GM12865 (cell line): Measurements from ENCODE around the gene RAB11FIP3.

Experiments used
- DNase-seq: peaks from one replicate; pipeline ENCODE4 v3.0.0; 2010; ENCODE audit warnings: low read depth
- H3K4me3 ChIP-seq: 2 replicates; pipeline ENCODE4 v1.5.1; 2011; ENCODE audit warnings: mild to moderate bottlenecking, low read depth, low read length, control low read depth
- TF ChIP-seq, protein P1 (sequence below): IDR thresholded peaks from 2 replicates; pipeline ENCODE4 v1.5.1; 2011; ENCODE audit warnings: low read length, control low read depth, low read depth, inconsistent platforms; ENCODE audit not compliant: insufficient read depth; ENCODE audit errors: missing control alignments

RAB11FIP3 gene

DNA sequence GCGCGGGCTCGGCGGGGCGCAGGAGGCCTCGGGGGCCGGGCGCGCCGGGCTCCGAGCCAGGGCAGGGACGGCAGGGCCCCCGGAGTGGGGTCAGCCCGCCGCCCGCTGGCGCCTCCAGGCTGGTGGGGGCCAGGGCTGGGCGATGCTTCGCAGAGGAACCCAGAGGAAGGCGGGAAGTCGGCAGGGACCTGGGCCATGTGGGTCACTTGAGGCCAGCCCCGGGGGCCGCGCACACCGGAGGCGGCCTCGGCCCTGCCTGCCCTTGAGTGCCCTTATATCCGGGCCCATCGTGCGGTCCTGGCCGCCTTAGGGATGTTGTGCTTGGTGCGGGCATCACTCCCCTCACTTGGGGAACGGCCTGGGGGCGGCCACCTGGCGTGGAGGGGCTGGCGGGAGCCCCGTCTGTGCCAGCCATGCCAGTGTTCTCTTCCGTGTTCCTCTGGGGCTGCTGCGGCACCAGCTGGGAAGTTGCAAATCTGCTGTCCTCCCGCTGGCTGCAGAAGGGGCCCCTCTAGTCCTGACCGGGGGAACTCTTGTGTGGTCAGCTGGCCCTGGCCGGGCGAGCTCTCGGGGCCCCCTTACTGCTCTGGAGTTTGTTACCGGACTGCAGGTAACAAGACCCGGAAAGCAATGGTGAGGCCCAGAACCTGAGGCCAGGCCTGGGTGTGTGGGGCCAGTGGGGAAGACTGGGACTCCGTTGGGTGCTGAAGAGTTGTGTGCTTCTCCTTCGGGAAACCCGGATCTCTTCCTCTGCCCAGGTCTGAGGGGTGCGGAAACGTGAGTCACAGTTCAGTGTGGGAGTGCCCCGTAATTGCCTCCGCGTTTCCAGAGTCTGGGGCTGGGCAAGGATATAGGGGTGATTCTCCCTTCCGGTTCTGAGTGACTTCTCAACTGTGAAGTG is 102.9 kb downstream of the RAB11FIP3 start:
- TF ChIP-seq, protein P1, sequence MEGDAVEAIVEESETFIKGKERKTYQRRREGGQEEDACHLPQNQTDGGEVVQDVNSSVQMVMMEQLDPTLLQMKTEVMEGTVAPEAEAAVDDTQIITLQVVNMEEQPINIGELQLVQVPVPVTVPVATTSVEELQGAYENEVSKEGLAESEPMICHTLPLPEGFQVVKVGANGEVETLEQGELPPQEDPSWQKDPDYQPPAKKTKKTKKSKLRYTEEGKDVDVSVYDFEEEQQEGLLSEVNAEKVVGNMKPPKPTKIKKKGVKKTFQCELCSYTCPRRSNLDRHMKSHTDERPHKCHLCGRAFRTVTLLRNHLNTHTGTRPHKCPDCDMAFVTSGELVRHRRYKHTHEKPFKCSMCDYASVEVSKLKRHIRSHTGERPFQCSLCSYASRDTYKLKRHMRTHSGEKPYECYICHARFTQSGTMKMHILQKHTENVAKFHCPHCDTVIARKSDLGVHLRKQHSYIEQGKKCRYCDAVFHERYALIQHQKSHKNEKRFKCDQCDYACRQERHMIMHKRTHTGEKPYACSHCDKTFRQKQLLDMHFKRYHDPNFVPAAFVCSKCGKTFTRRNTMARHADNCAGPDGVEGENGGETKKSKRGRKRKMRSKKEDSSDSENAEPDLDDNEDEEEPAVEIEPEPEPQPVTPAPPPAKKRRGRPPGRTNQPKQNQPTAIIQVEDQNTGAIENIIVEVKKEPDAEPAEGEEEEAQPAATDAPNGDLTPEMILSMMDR: no peak
- peak overlapping the region; percentile 94 for H3K4me3 ChIP-seq
- DNase-seq: peak; percentile 46

DNA sequence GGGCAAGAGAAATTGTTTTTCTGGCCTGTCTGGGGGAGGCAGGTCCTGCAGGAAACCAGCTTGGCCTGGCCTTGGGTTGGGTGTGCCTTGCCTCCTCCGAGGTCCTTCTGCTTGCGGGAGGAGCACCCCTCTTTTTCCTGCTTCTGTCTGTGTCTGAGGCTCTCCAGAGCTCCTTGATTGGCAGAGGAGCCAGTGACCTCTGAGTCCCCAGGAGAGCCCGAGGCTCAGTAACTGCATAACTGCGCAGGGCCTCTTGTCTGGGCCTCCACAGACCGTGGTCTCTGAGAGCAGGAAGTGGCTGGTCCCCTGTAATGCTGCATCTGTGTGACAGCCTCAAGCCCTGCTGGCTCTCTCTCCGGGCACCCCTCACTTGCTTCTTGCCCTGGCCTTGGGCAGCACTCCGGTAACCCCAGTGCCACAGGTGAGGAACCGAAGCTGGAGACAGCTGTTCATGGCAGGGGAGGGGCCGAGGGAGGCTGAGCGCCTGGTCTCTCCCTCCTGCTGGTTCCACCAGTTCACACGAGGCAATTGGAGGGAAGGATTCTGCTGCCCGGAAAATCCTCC is 103.6 kb downstream of the RAB11FIP3 start:
- DNase-seq: peak; percentile 54
- H3K4me3 ChIP-seq: peak overlapping the region; percentile 94
- TF ChIP-seq, protein P1: no peak

DNA sequence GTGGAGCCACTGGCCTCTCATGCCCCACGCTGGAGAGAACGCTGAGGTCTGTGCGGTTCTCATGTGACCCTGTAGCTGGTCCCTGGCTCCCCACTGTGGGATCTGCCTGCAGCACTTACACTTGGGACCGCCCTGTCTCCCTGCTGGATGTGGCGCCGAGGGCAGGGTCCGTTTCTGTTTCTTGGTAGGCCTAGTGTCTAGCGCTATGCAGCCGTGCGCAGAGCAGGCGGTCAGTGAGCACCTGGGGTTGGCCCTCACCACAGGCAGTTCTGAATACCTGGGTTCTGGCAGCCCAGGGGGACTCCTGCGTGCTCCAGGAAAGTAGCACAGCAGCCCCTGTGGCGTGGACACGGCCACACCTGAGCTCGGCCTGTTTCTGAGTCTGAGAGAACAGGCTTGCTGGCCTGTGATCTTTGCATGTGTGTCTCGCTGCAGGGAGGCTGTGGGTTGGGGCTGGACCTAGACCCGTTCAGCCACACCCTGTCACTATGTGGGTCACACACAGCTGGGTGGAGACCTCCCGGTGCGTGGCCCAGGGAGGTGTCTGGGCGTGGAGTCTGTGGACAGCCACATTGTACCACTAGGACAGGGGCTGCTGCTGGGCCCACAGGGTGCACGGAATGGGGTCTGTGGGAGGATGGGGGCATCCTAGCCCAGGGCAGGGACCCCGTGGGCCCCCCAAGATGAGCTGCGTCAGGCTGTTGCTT is 104.8 kb downstream of the RAB11FIP3 start:
- no peak overlapping the region for H3K4me3 ChIP-seq
- DNase-seq: no peak
- TF ChIP-seq, protein P1: no peak

DNA sequence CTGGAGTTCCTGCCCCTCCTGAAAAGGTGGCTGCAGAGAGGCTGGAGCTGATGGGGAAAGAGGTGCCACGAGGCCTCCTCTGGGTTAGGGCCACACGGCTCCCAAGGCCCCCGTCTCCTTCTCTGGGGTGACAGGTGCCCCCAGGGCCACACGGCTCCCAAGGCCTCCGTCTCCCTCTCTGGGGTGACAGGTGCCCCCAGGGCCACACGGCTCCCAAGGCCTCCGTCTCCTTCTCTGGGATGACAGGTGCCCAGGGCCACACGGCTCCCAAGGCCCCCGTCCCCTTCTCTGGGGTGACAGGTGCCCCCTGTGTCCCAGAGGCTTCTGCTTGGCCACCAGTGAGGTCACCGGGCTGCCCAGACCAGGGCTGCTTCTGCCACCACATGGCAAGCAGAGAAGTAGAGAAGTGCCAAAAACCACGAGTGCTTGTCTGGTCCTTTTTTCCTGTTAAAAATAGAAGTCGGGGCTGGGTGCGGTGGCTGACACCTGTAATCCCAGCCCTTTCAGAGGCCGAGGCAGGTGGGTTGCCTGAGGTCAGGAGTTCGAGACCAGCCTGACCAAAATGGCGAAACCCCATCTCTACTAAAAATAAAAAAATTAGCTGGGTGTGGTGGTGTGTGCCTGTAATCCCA is 106.2 kb downstream of the RAB11FIP3 start:
- DNase-seq: no peak
- TF ChIP-seq, protein P1: no peak
- H3K4me3 ChIP-seq: no peak overlapping the region

DNA sequence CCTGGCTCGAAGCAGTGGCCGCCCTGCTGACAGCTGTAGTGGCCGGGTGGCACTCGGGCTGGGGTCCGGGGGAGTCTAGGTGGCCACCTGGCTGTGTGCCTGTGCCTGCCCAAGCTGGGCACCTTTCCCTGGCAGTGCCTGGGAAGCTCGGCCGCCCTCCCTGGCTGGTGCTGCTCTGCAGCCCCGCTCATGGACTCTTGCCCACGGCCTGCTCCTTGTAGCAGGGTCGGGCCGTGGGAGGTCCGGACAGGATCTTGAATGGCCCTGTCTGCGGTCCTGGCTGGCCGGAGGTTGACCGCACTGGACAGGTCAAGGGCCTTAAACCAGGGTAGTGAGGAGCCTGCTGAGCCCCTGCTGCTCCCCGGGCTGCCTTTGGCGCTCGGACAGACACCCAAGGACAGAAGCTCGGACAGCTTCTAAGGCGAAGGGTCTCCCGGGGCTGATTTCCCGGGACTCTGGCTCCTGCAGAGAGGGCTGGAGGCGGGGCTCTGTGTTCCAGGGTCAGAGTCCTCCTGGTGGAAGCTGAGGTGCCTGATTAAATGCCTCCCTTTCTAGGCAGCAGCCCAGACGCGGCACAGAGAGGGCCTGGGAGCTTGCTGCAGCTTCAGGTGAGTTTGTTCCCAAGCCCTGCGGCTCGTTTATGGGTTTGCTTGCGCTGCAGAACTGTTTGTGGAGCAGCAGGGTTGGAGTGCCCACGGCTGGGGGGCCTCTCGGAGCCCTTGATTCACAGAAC is 108.1 kb downstream of the RAB11FIP3 start:
- no peak overlapping the region for H3K4me3 ChIP-seq
- TF ChIP-seq, protein P1: no peak
- DNase-seq: no peak

DNA sequence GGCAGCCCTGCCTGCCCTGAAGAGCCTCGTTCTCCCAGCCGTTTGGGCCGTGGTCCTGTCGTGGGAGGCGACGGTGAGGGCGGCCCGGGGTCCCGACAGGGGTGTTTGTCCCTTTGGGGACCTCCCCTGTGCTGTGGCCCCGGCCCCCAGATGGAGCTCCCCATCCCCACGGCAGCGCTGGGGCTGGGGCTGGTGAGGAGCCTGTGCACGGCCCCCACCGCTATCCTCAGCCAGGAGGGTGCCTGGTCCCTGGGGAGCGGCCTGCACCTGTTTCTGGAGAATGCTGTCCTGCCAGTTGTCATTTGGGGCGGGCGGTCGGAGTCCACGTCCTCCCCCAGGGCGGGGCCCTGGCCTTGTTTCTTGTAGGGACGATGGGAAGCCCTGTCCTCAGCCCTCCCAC is 108.7 kb downstream of the RAB11FIP3 start:
- TF ChIP-seq, protein P1: no peak
- H3K4me3 ChIP-seq: no peak overlapping the region
- DNase-seq: no peak
